Renal pelvis (tissue), 4 donors: Measurements from ENCODE around the gene DDX56. TPM values are rescaled to one million over a fixed set of nuclear protein-coding genes. Genes with fewer than 3 reads are reported as not detected.
"Not testable (repeated sequence)": the region's sequence is repeated elsewhere in the genome, so short reads cannot be mapped to it uniquely, and the experiment has no call there.

Source experiments
- DNase-seq: peaks from one replicate; pipeline ENCODE4 v3.0.0-alpha.2; 2013
- polyA plus RNA-seq, 3 donors: library from polyadenylated mRNA; unstranded; fragments of 120-200 nt; gene quantifications; one replicate each; pipeline ENCODE4 v1.2.1, GENCODE V29; 2013; ENCODE audit not compliant: insufficient read length in 3 of 3

Gene DDX56
- polyA plus RNA-seq, 3 donors, result 85.4 to 122 (median 117) TPM

GRCh38 chr7:44567884-44568283 is 5.8 kb downstream of the DDX56 start:
- no peak for DNase-seq

DNA sequence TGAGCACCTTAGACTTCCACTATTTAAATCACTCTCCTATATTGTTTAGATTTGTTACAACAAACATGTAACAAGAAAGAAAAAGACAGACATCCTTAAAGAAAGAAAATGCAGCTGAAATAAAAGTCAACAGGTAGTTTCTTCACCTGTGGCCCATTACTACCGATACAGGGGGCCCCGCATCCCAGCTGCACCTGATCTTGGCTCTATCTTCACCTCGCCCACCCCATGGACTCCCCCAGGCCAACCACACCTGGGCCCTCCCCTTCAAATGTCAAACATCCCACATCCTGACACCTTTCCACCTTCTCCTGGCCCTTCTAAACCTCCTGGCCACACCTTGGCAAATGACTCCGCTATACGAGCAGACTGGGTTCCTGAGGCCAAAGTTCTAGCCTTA is 7.0 kb downstream of the DDX56 start:
- no peak for DNase-seq

- no peak for DNase-seq
These were observed 7.7 kb downstream of the DDX56 start for GRCh38 chr7:44565795-44566559.

DNA sequence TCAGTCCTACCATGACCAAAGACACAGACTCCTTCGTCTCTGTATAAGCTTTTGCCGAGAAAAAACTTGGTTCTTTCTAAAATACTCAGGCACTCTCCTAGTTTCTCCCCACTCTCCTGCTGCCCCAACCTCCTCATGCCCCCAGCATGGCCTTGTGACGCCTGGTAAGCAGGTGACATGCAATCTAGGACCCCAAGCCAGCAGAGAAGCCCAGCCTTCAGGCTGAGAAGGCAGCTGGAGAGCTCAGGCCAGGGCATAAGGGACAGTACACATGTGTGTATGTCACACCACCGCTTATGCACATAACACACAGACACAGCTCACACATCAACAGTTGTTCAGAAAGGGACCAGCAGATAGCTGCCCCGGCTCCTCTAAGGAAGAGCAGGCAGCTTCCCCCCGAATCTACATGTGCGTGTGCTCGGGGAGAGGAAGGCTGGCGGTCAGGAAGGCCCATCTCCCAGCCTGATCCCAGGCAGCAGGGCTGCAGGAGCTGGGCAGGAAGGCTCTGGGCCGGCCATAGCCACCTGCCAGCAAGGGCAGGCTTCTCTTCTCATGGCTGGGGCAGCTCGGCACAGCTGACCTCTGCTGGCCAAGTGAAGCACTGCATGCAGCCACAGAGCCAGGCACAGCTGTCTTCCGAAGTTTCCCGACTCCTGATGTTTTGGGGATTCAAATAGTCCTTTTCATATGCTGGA is 8.5 kb downstream of the DDX56 start:
- DNase-seq, result peak; percentile 15

DNA sequence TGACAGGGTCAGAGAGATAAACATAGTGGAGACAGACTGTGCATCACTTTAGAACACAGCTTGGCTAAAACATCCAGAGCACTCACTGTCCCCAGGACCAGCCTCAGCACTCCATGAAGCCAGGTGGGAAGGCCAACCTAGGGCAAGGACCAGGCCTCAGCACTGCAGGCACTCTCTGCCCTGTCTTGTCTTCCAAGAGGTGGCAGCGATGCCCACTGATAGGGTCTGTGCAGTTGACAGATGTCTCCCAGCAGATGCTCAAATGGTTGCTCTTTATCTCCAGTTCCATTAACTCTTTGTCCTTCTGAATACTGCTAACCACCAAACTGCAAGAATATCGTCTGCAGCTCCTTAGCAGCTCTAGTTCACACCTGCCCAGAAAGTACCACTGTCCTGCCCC is 9.1 kb downstream of the DDX56 start:
- no peak for DNase-seq

DNA sequence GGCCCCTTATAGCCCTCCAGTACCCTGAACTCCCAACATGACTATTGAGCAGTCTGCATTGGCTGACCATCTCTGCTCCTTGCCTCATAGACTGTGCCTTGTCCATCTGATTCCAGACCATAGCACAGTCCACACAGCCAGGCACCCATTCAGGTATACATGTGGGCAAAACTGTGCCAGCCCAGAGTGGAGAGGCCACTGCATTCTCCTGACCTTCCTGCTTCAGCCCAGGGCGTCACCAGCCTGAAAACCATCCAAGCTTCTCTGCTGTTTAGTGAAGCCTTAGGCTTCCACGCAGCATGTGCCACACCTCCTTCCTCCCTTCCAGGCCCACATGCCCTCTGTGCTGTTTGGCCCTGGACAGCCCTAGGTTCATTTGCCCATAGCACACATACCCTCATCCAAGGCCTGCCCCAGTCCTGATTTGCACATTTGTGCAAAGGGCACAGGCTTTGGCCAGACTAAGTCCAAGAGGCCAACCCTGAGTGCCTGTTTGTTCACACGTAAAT is 10.5 kb downstream of the DDX56 start:
- DNase-seq, result no peak

DNA sequence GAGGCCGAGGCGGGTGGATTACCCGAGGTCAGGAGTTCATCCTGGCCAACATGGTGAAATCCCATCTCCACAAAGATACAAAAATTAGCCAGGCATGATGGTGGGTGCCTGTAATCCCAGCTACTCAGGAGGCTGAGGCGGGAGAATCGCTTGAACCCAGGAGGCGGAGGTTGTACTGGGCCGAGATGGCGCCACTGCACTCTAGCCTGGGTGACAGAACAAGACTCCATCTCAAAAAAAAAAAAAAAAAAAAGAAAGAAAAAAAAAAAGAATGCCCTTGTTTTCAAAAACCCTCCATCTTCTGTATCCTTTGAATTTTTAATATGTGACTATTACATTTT is 11.1 kb downstream of the DDX56 start:
- not testable (repeated sequence) for DNase-seq

DNA sequence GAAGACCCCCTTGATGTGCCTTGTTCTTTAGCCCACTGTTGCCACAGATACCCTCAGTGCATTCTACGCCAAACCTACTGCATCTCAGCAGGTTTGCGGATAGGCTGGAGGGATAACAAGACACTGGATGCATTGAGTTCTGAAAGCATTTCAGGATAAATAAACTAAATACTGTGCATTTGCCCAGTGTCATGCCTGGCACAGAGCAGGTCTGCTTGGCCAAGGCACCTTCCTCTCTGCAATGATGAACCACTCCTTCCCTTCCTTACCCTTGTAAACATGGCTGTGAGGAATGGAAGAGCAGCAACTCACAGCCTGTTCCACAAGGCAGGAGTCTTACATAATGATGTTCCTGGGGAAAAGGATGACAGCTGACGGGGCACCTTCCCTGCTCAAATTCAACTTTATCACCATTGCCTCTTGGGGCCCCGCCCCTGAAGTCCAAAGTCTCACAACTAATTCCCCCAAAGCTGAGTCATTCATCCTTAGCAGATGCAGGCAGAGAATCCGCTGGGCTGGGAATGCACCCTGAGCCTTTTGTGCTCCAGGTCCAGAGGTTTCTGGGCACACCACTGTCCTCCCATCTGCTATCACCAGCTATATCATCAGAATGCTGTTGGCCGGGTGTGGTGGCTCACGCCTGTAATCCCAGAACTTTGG is 11.6 kb downstream of the DDX56 start:
- no peak for DNase-seq

- DNase-seq, result no peak
These were observed 12.2 kb downstream of the DDX56 start for GRCh38 chr7:44561481-44561880.

- DNase-seq, result no peak
These were observed 14.2 kb downstream of the DDX56 start for GRCh38 chr7:44559485-44559884.

- DNase-seq, result no peak
These were observed 16.2 kb downstream of the DDX56 start for GRCh38 chr7:44557485-44557884.

DNA sequence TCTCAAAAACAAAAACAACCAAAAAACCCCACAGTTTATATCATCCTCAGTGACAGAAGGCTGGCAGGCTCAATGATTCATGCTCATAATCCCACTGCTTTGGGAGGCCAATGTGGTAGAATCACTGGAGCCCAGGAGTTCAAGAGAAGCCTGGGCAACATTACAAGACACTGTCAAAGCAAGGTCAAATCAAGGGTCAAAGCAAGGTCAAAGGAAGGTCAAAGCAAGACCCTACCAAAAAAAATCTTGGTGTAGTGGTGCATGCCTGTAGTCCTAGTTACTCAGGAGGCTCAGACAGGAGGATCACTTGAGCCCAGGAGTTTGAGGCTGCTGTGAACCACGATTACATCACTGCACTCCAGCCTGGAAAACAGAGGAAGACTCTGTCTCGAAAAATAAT is 18.4 kb downstream of the DDX56 start:
- DNase-seq, result no peak

GRCh38 chr7:44552473-44553005 is 21.2 kb downstream of the DDX56 start:
- DNase-seq, result not testable (repeated sequence)

DNA sequence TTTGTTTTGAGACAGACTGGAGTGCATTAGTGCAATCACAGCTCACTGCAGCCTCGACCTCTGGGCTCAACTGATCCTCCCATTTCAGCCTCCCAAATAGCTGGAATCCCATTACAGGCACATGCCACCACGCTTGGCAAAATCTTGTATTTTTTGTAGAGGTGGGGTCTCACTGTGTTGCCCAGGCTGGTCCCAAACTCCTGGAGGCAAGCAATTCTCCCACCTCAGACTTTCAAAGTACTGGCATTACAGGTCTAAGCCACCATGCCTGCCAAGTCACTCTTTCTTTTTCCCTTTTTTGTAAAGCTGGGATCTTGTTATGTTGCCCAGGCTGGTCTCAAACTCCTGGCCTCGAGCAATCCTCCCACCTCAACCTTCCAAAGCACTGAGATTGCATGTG is 24.3 kb downstream of the DDX56 start:
- no peak for DNase-seq

GRCh38 chr7:44548893-44549292 is 24.8 kb downstream of the DDX56 start:
- no peak for DNase-seq

- no peak for DNase-seq
These were observed 26.0 kb downstream of the DDX56 start for GRCh38 chr7:44547536-44548231.

DNA sequence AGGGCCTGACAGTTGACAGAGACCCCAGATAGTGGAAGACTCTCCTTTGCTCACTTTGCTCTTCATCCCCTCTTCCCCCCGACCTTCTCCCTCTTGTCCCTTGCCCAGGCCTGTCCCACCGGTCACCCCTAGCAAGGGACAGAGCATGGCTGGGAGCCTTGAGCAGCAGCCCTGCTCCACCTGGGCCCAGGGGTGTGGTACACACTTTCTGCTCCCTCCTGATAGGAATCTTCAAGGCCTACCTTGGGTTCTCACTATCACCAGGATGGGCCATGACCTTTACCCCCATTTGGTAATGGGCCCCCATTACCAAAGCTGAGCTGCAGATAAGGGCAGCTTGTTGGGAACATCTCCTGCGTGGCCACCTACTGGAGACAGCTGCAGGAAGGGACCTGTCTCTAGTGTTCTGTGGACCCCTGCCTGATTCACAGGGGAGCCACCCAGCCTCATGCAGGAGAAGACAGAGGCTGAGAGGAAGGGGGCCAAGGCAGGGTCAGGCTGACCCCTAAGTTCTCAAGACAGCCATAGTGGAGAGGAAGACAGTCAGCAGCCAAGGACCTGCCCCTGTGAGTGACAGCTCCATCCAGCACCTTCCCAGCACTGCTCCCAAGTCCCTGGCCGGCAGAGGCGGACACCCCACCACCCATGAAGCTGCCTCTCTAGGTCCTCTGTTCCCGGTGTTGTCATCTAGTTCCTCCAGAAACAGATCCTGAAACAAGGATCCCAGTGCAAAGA is 31.7 kb downstream of the DDX56 start:
- DNase-seq, result no peak

- no peak for DNase-seq
These were observed 32.5 kb downstream of the DDX56 start, which contains the start of gene NPC1L1 for GRCh38 chr7:44541028-44541869. NPC1L1 (minus strand) TSS chr7:44541330; CDS start chr7:44541259, 71 bp downstream.

GRCh38 chr7:44540592-44541027 is 33.1 kb downstream of the DDX56 start:
- DNase-seq, result no peak
